Measurements from ENCODE around the gene GJB4. TPM values are rescaled to one million over a fixed set of nuclear protein-coding genes. Genes with fewer than 3 reads are reported as not detected.
"Not testable (repeated sequence)": the region's sequence is repeated elsewhere in the genome, so short reads cannot be mapped to it uniquely, and the experiment has no call there.

Gene GJB4
- total RNA-seq, 1 donor: not detected

DNA sequence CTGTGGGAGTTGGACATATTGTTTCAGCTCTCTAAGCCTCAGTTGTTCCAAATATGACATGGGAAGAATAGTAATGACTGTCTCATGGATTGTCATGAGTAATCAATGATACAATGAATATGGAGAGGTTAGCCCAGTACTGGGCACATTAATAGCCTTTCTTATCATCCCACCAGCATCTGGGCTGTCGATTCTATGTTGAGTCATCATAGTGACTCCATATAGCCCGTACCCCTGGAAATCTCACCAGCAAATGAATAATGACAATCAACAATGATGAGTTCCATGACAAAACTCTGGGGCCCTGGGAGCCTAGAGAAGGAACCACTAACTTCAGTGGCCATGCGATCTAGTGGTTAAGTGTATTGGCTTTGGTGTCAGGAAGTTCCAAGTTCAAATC lies 44.4 kb upstream of the GJB4 start:
- DNase-seq (ENCODE audit: low read depth): no peak
- H3K4me3 ChIP-seq (ENCODE audit: low read depth, low read length): no peak overlapping the region
- TF ChIP-seq, protein P1, sequence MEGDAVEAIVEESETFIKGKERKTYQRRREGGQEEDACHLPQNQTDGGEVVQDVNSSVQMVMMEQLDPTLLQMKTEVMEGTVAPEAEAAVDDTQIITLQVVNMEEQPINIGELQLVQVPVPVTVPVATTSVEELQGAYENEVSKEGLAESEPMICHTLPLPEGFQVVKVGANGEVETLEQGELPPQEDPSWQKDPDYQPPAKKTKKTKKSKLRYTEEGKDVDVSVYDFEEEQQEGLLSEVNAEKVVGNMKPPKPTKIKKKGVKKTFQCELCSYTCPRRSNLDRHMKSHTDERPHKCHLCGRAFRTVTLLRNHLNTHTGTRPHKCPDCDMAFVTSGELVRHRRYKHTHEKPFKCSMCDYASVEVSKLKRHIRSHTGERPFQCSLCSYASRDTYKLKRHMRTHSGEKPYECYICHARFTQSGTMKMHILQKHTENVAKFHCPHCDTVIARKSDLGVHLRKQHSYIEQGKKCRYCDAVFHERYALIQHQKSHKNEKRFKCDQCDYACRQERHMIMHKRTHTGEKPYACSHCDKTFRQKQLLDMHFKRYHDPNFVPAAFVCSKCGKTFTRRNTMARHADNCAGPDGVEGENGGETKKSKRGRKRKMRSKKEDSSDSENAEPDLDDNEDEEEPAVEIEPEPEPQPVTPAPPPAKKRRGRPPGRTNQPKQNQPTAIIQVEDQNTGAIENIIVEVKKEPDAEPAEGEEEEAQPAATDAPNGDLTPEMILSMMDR (IDR thresholded peaks at IDR 0.05; ENCODE audit: insufficient read depth, low read length): no peak

DNA sequence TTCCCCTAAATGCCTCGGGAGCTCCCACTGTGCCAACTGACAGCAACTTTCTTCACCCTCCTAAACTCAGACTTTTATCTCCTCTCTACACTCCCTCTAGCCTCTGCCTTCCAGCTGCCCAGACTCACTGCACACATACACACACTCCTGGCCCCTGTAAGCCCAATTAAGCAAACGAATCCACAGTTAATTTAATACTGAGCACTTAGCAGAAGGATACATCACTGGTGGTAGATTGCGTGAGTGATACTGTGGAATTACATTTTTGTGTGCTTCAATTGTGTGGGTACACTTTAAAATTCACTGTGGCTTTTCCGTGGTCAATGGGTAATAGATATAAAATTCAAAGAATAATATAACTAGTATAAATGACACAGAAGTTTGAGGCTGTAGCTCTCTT lies 38.3 kb upstream of the GJB4 start:
- TF ChIP-seq, protein P1 (IDR thresholded peaks at IDR 0.05; ENCODE audit: insufficient read depth, low read length): no peak
- no peak overlapping the region for H3K4me3 ChIP-seq (ENCODE audit: low read depth, low read length)
- no peak for DNase-seq (ENCODE audit: low read depth)

DNA sequence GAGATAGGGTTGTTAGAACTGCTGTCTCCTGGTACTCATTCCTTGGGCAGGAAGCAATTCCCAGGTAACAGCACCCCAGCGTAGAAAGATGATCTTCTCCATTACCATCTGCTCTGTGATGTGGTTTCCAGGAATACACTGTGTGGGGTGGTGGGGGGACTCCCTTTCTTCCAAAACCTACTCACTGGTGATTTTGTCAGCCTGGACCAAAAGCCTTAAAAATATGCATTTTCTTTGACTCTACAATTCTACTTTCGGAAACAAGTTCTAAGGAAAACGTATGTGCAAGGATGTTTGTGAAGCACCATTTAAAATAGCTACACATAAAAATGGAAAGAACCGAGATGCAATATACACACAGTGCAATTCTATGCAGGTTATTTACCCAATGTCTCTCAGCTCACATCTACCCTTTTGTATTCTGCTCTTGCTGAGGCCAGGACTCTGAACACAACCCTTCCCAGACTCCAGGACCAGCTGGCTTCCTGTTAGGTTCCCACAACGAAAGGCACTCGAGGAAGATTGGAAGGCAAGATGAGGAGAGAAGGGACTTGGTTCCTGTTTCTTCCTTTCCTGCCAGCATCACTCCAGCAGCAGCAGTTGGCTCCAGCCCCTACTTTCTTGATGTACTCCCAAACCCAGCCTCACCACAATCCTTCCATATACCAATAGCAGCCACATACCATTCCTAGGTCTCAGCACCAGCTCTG lies 37.7 kb upstream of the GJB4 start:
- TF ChIP-seq, protein P1 (IDR thresholded peaks at IDR 0.05; ENCODE audit: insufficient read depth, low read length): no peak
- no peak overlapping the region for H3K4me3 ChIP-seq (ENCODE audit: low read depth, low read length)
- no peak for DNase-seq (ENCODE audit: low read depth)

DNA sequence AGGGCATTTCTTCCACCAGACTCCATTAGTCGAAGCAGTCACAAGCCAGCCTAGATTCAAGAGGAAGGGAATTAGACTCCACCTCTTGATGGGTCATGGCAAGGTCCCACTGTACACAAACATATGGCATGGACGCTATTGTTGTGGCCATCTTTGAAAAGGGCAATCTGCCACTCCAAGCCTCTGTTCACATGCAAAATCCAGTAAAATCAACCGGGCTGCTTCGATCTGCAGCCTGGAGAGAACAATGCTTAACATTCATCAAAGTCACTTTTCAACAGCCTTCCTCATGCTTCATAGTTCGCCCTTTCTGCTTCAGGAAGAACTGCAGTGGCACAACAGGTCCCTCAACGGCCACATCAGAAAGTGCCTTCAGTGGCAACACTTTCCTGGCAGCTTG lies 32.7 kb upstream of the GJB4 start:
- TF ChIP-seq, protein P1 (IDR thresholded peaks at IDR 0.05; ENCODE audit: insufficient read depth, low read length): no peak
- H3K4me3 ChIP-seq (ENCODE audit: low read depth, low read length): no peak overlapping the region
- DNase-seq (ENCODE audit: low read depth): no peak

DNA sequence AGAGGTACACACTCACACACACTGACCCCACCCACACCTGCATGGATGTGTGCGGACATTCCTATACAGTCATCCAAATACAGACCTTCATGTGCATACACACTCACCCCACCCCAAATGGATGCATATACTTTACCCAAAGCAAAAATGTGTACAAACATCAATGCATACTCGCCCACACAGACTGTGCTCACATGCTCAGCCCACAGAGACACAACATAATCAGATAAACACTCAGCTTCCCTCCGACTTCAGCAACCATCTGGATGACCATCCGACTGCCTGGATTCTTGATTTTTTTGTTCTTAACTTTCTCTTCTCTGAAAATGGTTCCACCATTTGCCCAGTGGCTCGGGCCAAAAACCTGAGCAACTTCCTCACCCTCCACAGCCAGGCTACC lies 29.1 kb upstream of the GJB4 start:
- no peak for DNase-seq (ENCODE audit: low read depth)
- TF ChIP-seq, protein P1 (IDR thresholded peaks at IDR 0.05; ENCODE audit: insufficient read depth, low read length): no peak
- no peak overlapping the region for H3K4me3 ChIP-seq (ENCODE audit: low read depth, low read length)

DNA sequence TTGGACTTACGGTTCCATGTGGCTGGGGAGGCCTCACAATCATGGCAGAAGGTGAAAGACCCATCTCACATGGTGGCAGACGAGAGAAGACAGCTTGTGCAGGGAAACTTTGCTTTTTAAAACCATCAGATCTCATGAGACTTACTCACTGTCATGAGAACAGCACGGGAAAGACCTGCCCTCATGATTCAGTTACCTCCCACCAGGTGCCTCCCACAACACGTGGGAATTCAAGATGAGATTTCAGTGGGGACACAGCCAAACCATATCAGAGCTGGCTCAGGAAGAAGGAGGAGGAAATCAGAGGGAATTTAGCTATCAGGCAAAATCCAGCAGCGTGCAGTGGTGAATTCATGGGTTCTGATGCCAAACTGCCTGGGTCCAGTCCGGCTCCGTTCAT lies 26.7 kb upstream of the GJB4 start:
- DNase-seq (ENCODE audit: low read depth); H3K4me3 ChIP-seq (ENCODE audit: low read depth, low read length): not testable (repeated sequence)

DNA sequence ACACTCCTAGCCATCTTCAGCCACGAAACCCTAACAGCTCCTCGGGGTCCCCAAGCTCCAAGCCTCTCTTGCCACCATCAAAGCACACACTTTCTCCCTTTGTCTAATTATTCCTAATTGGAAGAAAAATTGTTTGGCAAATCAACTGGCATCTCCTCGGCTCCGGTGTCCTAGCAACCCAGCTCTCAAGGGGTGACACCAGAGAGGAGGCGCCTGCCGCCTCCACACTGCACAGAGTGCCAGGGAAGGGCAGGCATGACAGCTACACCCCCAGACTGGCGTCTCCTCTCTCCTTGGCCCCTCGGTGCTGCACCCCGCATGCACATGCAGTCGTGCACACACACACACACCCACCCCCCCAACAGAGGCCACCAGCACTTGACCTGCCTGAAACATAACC lies 22.8 kb upstream of the GJB4 start:
- DNase-seq (ENCODE audit: low read depth): no peak
- no peak overlapping the region for H3K4me3 ChIP-seq (ENCODE audit: low read depth, low read length)
- TF ChIP-seq, protein P1 (IDR thresholded peaks at IDR 0.05; ENCODE audit: insufficient read depth, low read length): no peak

DNA sequence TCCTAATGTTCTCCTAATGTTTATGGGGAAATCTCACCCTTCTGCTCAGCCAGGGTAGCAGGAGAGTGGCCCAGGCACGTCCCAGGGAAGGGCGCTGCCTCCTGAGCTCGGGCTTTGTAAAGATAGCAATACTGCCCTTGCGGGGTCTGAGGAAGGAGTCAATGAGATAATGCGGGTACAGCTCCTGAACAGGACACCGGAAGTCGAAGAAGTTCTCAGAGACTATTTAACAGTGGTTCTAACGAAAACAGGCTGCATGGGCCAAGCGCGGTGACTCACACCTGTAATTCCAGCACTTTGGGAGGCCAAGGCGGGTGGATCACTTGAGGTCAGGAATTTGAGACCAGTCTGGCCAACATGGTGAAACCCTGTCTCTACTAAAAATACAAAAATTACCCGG lies 22.3 kb upstream of the GJB4 start:
- not testable (repeated sequence) for DNase-seq (ENCODE audit: low read depth)

More for the DNA sequence above, 22.3 kb upstream of the GJB4 start:
- not testable (repeated sequence) for H3K4me3 ChIP-seq (ENCODE audit: low read depth, low read length)
